ENCODE measurements around the gene AUTS2.
A peak's percentile ranks its signal among the peaks of the same experiment; 100 is the strongest.

The AUTS2 gene

GRCh38 chr7:70829221-70830059, 1231.2 kb downstream of the AUTS2 start:
- peak; percentile 43 for DNase-seq

GRCh38 chr7:70830060-70830395, 1231.8 kb downstream of the AUTS2 start:
- DNase-seq, result no peak

DNA sequence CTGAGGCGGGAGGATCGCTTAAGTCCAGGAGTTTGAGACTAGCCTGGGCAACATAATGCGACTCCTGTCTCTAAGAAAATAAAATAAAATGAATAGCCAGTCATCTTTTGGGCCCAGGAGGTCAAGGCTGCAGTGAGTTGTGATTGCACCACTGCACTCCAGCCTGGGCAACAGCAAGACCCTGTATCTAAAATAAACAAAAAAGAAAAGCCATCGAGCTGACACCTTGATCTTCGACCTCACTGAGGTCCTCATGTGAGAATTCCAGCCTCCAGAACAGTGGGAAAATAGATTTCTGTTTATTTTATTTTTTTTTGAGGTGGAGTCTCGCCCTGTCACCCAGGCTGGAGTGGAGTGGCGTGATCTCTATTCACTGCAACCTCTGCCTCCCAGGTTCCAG, 1232.2 kb downstream of the AUTS2 start:
- no peak for DNase-seq

- no peak for DNase-seq
Observed at GRCh38 chr7:70833726-70834125, 1235.5 kb downstream of the AUTS2 start.

- DNase-seq, result no peak
Observed at GRCh38 chr7:70834424-70834823, 1236.1 kb downstream of the AUTS2 start.

GRCh38 chr7:70835658-70836057, 1237.4 kb downstream of the AUTS2 start:
- no peak for DNase-seq

DNA sequence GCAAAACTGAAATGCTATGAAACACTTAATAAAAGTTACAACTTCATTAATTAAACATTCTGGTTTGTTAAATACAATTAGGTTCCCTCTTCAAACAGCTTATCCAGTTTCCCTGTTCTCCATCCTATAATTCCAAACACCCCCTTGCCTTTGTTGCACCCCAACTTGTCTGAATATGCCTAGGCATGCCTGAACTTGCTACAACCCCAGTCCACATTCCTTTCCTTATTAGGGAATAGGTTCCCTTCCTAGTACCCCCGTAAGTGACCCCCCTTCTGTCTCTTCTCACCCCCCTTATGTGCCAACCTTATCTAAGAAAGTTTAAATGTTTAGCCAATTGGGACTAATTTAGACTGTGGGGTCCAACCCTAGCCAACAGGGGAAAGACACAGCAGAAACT, 1238.0 kb downstream of the AUTS2 start:
- no peak for DNase-seq

DNA sequence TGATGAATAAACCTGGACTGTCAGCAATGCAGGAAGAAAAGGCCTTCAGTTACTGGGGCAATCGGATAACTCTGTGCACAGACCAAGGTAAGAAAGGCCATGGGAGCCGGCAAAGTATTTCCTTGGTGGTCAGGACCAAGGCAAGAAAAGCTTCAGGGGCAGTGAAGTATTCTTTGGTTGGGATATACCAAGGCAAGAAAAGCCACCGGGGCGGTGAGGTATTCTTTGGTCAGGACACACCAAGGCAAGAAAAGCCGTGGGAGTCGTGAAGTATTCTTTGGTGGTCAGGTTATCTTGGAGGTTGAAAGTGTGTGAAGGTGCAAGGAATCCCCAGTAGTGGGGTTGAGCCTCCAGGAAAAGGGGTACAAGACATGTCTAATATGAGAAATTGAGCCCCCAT, 1238.7 kb downstream of the AUTS2 start:
- DNase-seq, result no peak

GRCh38 chr7:70837589-70837988, 1239.3 kb downstream of the AUTS2 start:
- no peak for DNase-seq

DNA sequence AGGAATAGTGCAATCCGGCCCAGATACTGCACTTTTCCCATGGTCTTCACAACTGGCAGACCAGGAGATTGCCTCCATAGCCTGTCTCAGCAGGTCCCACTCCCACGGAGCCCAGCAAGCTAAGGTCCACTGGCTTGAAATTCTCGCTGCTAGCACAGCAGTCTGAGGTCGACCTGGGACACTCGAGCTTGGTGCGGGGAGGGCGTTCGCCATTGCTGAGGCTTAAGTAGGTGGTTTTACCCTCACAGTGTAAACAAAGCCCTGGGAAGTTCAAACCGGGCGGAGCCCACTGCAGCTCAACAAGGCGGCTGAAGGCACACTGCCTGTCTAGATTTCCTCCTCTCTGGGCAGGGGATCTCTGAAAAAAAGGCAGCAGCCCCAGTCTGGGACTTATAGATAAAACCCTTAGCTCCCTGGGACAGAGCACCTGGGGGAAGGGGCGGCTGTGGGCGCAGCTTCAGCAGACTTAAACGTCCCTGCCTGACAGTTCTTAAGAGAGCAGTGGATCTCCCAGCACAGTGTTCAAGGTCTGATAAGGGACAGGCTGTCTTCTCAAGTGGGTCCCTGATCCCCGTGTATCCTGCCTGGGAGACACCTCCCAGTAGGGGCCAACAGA, 1240.1 kb downstream of the AUTS2 start:
- DNase-seq, result no peak

Measured in effector CD8-positive, alpha-beta T cell (primary cell).